Activated T-cell treated with anti-CD3 and anti-CD28 coated beads, Interleukin-2, amount 50 U/mL, for 48 hours (primary cell): ENCODE data around the gene UCN.
"Not testable (repeated sequence)": the region's sequence is repeated elsewhere in the genome, so short reads cannot be mapped to it uniquely, and the experiment has no call there.

Source experiments
- DNase-seq, 2 experiments: peaks; one replicate each; pipeline ENCODE4 v3.0.0-alpha.2; 2020

UCN gene

DNA sequence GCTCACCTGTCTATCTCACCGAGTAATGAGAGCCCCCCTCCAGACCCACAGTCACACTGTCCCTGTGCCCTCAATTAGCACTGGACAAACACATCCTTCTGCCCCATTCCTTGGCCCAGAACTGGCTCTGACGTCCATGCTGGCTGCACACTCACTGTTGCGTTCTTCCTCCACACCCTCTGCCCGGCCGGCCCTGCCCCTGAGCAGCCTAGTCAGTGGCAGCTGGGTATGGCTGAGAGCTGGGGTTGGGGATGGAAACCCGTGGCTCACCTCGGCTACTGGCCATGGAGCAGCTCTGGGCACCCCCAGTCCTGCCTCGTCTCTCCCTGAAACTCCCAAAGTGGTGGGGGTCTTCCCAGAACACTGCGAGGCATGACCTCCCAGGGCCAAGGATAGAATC, 6.5 kb upstream of the UCN start:
- DNase-seq = no peak

DNA sequence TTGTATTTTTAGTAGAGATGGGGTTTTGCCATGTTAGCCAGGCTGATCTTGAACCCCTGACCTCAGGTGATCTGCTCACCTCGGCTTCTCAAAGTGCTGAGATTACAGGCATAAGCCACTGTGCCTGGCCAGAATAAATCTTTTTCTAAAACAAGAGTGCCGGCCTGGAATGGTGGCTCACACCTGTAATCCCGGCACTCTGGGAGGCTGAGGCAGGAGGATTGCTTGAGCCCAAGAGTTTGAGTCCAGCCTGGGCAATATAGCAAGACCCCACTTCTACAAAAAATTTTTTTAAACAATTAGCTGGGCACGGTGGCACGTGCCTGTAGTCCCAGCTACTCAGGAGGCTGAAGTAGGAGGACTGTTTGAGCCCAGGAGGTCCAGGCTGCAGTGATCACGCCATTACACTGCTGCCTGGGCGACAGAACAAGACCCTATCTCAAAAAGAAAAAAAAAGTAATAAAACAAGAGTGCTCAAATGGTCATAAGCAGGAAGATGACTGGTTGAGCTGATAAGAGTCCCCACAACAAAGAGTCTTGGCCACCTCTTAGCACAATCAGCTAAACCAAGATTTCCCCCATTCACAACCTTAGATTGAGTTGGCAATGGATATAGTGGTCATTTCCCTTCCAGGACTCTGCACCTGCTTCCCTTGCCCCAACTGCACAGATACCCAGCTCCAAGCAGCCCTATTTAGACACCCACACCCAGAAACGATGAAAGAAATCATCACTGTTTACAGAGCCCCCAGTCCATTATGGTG, 5.8 kb upstream of the UCN start:
- DNase-seq = no peak

DNA sequence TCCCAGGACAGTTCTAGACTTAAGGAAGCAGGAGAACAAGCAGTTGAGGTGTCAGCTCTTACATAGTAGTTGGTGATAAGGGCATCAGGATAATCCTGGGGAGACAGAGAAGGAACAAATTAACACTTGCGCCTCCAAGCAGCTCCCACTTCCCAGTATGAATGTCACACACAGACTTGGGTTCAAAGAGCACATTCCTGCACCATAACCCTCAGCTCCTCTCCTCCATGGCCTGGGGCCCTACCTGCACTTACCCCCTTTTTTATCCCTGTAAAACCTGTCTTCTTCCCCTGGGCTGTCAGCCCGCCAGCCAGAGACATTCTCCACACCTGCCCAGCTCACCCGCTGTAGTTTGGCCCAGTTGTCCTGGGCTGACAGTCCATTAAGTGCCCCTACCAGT, 3.9 kb upstream of the UCN start:
- DNase-seq = no peak

DNA sequence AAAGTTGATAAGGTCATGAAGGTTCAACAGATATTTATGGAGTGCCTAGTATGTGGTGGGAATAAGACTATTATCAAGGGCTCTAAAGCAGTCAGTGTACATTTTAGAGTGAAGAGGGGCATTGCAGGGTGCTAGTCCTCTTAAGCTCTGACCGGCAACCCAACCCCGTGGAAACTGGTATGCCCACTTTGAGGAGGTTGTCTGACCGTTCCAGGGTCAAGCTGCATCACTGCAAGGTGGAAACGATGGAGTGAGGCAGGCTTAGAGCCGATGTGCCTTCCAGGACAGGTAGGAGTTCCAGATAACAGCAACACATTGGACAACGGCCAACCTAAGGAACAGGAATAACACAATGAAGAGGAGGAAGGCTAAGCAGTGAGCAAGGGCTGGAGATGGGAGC, 1.4 kb upstream of the UCN start:
- DNase-seq = no peak

DNA sequence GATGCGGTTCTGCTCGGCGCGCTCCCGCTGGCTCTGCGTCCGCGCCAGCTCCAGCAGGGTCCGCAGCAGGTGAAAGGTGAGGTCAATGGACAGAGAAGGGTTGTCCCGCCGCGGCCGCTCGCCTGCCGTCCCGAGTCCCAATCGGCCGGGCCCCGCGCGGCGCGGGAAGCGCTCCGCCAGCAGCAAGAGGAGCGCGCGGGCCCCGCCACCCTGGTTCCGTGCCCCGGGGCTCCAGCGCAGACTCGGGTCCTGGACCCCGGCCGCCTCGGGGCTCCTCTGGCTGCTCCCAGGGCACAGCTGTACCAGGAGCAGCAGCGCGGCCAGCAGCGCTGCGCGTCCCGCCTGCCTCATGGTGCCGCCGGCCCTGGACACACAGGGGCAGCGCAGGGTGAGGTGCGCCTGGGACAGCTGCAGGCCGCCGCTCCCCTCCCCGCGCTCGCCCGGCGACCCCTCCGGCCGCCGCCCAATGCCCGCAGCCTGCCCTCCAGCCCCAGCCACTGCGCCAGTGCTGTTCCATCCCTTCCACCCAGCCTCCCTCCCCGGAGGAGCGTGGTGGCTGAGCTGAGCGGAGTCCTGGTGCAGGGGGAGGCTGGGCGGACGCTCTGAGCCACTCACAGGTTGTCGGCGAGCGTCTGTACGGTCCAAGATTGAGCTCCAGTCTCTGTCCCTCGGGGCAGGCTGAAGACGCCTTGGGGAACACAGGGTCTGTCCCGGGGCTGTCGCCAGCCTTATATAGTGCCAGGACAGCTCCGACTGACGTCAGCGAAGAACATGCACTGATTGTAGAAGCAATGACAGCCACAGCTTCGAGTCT, 493 bp downstream of the UCN start:
- DNase-seq = no peak

DNA sequence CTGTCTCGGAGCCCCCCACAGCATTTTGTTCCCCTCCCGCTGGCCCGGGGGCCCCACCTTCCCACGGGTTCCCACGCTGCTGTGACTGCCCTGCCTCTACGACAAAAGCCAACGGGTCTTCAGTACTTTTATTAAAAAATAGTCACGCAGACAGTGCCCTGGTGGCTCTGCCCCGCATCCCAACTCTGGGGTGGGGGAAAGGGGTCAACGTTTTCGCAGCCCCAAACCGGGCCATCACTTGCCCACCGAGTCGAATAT, 1.0 kb downstream of the UCN start:
- peak in 1 of 2 experiments; percentile 24 for DNase-seq

DNA sequence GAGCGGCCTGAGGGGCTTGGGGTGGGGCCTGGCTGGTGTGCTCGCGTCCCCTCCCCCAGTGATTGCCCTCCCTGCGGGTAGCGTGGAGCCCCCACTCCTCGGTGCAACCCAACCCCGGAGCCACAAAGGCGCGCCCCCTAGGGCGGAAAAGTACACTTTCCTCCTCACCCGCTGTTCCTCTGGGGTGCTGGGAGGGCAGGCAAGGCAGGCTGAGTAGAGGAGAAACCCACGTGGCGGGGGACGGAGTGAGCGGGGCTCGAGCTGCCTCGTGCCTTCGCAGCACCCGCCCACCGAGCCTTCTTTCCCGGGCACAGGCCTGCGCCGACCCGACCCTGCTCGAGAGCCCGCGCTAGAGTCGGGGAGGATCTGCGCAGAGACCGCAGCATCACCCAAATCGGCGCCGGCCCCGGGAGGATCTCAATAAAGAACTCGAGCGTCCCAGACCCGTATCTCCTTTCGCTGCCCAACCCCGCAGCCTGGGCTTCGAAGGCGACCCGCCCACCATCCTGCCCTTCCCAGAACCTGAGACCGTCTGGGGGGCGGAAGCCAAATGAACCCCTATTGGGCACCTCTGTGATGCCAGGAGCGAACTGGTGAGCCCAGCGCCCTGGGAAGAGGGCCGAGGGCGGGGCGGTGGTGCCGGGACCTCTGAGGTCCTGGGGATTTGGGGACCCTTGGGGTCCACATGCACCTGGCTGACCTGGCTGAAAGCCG, 1.5 kb downstream of the UCN start:
- peak; percentile 56 to 57 for DNase-seq

DNA sequence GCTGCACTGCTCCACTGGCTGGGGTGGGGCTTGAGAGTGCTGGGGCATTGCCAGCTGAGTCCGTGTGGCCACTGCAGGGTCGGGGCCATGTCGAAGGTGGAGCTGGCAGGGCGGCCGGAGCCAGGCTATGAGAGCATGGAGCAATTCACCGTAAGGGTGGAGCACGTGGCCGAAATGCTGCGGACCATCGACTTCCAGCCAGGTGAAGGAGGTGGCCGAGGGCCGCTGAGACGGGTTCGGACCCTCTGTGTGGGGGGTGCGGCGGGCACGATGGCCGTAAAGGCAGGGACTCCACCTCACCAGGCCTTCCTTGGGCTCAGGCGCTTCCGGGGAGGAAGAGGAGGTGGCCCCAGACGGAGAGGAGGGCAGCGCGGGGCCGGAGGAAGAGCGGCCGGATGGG, 2.1 kb downstream of the UCN start:
- no peak for DNase-seq

DNA sequence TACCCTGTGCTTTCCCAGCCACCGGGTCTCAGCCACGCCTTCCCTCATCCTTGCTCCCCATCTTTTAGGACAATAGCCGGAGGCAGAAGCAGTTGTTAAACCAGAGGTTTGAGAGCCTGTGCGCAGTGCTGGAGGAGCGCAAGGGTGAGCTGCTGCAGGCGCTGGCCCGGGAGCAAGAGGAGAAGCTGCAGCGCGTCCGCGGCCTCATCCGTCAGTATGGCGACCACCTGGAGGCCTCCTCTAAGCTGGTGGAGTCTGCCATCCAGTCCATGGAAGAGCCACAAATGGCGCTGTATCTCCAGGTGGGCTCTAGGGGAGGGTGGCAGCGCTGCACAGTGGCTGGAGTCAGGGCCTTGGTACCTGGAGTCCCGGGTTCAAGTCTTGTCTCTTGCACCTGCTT, 2.7 kb downstream of the UCN start:
- no peak for DNase-seq

DNA sequence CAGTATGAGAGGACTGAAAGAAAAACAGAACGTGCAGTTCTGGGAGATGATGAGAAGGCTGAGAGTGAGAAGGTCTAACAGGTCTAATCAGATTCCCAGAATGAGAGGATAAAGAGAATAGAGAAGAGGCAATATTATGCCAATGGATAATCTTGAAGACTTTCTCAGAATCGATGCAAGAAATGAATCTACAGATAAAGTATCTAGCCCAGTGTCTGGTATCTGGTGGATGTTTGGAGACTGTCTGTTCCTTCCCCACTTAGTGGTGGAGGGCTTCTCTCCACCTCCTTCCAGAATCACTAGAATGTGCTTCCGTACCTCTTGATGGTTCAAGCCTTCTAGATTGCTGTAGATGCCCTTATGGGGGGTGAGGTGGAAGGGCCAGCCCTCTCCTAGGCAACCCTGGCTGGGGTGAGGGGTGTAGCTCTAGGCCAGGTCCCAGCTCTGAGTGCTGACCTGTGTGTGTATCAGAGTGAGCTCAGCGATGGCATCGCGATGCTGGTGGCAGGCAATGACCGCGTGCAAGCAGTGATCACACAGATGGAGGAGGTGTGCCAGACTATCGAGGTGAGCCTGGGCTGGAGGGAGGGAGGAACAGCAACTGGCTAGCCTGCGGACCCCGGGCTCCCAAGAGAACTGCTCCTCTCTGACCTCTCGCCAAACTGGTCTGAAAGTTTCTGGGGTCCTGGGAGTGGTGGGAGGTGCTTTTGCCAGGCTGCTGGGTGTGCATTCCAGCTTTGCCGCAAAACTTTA, 3.6 kb downstream of the UCN start:
- no peak for DNase-seq

DNA sequence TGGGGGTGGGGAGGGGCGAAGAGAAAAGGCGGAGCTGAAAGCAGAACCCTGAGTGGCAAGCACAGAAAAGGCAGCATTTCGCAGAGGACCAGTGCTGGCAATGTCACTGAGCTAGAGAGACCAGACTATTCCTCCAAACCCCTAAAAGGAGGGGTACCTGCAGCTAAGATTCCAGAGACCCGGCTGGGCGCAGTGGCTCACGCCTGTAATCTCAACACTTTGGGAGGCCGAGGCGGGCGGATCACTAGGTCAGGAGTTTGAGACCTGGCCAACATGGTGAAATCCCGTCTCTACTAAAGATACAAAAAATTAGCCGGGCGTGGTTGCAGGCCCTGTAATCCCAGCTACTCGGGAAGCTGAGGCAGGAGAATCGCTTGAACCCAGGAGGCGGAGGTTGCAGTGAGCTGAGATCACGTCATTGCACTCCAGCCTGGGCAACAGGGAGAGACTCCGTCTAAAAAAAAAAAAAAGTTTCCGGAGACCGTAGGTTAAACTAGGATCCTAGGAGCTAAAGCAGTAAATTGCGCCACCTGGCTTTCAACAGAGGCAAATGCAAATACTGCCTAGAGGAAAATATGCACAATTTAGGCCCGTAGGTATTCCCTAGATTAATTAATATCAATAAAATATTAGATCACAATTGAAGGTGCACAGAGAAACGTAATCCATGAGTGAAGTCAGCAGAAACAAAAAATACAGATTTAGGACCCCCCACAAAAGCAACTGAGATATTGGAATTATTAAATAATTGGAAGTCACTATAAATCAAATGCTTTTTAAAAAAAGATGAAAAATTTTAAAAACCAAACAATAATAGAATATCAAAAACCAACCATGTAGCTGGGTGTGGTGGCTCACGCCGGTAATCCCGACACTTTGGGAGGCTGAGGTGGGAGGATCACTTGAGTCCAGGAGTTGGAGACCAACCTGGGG, 4.9 kb downstream of the UCN start:
- peak; percentile 51 to 55 for DNase-seq

DNA sequence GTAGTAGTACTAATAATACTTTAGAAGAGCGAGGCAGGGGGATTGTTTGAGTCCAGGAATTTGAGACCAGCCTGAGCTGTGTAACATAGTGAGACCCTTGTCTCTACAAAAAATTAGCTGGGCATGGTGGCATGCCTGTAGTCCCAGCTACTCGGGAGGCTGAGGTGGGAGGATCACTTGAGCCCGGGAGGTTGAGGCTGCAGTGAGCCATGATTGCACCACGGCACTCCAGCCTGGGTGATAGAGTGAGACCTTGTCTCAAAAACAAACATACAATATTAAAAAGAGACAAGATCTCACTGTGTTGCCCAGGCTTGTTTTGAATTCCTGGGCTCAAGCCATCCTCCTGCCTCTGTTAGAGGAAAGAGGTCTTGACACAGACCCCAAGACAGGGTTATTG, 7.6 kb downstream of the UCN start:
- not testable (repeated sequence) for DNase-seq

DNA sequence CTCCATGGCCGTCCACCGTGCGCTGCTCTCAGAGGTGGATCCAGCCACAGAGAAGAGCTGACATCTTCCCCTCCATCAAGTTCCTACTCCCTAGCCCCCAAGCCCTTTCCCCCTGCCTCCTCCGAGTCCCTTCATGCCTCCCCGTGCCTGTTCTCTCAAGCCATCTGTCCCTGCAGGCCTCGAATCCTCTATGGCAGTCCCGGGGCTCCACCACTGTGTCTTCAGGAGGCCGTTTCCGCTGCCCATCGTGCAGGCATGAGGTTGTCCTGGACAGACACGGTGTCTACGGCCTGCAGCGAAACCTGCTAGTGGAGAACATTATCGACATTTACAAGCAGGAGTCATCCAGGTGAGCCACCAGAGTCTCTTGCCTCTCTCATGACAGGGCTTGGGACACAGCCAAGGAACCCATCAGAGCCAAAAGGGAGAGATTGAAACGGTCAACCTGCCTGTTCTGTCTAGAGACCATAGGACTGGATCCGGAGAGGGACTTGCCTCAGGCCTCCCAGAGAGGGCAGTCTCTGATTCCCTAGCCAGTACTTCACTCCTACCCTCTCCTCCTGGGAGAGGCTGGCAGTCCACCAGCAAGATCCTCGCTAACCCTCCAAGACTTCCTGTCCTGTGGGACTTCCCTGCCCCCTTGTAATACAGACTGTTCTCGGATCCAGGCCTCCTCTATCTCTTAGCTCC, 9.7 kb downstream of the UCN start:
- DNase-seq = no peak

DNA sequence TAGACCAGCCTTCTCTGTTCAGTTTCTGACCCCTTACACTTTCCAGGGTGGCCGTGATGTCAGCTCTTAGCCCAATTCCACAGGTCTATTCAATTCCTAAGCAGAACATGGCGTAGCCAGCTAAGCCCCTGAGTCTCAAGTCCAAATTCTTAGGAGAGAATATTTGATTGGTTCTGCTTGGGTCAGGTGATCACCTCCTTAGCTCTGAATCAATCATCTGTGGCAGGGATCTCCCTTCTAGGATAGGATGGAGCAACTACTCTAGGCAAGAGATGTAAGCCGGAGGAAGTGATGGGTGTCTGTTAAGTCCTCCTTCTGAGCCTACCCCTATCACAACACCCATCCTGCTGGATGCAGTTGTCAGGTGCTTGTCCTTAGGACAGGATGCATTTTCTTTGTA, 11.1 kb downstream of the UCN start:
- DNase-seq = no peak

DNA sequence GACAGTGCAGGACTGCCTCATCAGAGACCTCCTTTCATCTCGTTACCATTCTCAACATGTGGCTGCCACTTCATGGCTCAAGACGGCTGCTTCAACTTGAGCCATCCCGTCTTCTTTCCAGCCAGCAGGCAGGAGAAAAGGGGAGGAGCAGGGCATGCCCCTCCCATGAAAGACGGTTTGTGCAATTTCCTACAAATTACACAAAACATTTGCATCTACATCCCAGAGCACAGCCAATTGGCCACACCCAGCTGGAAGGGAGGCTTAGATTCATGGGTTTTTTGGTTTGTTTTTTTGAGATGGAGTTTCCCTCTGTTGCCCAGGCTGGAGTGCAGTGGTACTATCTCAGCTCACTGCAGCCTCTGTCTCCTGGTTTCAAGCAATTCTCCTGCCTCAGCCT, 11.8 kb downstream of the UCN start:
- DNase-seq = no peak

DNA sequence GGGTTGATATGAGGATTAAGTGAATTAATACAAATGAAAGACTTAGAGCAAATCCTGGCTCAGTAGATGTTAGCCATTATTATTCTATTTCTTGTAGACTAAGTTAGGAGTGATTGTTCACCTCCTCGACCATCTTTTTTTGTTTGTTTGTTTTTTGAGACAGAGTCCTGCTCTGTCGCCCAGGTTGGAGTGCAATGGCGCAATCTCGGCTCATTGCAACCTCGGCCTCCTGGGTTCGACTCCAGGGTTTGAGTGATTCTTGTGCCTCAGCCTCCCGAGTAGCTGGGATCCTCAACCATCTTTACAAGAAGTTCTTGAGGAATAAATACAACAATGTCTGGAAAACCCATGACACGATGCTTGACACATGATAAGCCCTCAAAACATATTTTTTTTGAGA, 13.3 kb downstream of the UCN start:
- DNase-seq = no peak

DNA sequence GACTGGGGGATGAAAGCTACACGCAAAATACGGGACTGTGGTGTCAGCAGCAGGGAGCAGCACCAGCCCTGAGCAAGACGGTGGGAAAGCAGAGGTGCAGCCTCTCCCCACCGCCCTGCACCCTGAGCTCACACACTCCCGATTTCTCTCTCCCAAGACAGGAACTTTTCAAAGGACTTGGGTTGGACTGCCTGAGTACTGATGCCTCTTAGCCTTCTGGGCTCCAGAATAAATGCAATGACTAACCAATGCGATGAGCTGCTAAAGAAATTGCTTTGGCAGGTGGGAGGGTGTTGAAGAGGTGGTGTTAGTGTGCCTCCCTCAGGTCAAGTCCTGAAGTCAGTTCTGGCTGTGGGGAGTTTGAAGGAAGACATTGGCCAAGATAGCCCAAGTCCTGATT, 16.4 kb downstream of the UCN start:
- no peak for DNase-seq

DNA sequence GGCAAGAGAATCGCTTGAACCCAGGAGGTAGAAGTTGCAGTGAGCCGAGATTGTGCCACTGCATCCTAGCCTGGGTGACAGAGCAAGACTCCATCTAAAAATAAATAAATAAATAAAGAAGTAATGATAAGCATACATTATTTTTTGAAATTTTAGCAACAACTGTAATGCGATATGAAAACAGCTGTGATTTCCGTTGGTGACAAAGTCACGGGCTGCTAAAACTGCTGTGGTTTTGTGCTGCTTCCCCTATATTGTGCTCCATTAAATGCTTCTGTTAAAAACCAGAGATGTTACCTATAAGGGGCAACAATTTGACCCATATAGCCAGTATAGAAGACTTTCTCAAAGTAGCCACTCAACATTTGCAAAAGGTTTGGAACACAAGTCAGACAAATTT, 17.7 kb downstream of the UCN start:
- DNase-seq = no peak

DNA sequence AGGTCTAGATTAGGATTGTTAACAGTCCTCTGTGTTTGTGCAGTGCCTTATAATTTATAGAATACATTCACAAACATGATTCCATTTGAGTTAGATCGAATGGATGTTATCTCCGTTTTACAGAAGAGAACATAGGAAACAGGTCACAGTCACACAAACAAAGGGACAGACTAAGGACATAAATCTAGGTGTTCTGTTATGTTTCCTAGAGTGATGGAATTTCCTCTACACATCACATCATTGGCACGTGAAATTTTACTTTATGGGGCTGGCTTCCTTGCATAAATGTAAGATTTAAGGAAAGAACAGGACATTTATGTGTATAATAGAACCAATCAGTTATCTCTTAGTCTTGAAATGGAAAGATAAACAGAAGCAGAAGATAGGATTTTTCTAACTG, 19.6 kb downstream of the UCN start:
- DNase-seq = no peak

DNA sequence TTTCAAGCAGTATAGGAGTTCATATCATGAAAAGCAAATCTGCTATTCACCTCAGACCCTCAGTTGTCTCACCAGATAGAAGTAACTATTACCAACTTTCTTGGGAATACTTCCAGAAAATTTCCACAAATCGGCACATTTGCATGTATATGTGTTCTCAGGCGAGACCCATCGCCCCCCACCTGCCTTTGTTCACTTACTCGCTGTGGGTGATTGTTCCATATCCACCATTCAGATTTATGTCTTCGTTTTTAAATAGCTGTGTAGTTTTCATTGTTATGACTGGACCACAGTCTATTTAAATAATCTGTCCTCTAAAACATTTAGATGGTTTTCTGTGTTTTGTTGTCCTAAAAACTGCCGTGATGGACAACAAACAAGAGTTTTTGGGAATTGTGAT, 22.8 kb downstream of the UCN start:
- no peak for DNase-seq

DNA sequence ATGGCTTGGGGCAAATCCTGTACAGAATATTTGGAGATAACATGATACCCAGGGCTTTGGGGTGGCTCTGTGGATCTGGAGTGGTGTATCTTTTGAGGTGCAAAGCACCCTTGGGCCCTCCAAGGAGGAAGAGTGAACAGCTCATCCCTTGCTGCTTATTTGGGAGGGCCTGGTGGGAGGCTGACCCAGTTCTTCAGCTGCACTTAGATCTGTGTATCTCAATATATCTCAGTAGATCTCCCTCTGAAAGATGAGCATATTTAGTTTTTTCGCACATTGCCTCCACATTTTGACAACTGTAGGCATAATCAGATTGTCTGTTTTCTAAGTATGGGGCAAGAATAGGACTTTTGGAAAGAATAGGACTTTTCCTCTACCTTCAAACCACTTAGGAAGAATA, 23.2 kb downstream of the UCN start:
- DNase-seq = no peak

DNA sequence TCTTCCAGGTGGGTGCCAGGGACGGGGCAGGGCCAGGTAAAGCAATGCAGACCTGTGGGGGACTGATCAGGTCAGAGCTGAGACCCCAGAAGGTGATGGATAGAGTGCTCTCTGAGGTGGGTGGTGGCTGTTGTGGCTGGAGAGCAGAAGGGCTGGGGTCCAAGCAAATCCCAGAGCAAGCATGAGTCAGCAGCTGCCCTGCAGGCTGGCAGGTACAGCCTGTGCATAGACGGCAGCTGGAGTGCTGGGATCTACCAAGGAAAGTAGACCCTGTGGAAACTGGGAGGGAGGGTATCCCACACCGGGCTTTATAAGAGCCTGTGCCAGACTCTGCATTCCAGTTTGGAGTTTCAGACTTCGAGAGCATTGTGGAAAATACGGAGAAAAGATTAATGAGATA, 25.4 kb downstream of the UCN start:
- DNase-seq = no peak
